ENCODE data around the gene LAMA3. TPM values are rescaled to one million over a fixed set of nuclear protein-coding genes. Genes with fewer than 3 reads are reported as not detected.

LAMA3 gene
- total and polyA plus RNA-seq, 4 donors: 0.26 to 3.9 (median 0.37) TPM

DNA sequence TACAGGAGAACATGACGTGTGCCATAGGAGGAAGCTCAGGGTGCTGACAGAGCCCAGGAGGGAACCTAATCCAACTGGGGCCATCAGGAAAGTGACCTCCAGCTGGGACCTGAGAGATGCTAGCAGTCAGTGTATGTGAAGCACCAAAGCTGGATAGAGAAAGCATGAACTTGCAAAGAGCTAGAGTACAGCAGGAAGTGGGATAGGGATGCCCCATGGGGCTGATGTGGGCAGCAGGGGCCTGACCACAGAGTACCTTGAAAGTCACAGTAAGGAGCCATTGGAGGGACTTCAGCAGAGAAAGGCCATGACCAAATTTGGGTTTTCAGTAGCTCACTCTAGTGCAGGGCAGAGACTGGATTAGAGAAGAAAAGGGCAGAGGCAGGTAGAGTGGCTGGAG lies 233.7 kb downstream of the LAMA3 start (continued):
- no peak for TF ChIP-seq JUND (IDR thresholded peaks at IDR 0.05)
- TF ChIP-seq, protein P1, sequence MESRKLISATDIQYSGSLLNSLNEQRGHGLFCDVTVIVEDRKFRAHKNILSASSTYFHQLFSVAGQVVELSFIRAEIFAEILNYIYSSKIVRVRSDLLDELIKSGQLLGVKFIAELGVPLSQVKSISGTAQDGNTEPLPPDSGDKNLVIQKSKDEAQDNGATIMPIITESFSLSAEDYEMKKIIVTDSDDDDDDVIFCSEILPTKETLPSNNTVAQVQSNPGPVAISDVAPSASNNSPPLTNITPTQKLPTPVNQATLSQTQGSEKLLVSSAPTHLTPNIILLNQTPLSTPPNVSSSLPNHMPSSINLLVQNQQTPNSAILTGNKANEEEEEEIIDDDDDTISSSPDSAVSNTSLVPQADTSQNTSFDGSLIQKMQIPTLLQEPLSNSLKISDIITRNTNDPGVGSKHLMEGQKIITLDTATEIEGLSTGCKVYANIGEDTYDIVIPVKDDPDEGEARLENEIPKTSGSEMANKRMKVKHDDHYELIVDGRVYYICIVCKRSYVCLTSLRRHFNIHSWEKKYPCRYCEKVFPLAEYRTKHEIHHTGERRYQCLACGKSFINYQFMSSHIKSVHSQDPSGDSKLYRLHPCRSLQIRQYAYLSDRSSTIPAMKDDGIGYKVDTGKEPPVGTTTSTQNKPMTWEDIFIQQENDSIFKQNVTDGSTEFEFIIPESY (IDR thresholded peaks at IDR 0.05): no peak
- no peak for TF ChIP-seq GABPA (IDR thresholded peaks at IDR 0.05 in 1 of 2, conservative IDR thresholded peaks at IDR 0.05 in 1 of 2)

DNA sequence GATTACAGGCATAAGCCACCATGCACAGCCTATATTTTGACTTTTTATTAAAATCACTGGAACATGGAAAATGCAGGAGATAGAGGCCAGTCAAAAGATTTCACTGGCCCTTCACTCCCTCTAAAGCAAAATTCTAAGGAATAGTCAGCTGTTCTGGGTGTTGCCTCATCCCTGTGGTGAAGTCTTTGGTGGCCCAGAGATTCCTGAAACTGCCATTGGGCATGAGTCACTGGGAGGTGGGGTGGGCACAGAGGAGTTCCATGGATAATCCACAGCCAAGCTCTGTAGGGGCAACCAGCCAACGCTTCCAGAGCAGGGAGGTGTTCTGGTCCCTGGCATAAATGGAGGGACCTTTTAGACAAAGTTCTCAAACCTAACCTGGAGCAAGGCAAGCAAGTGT lies 235.6 kb downstream of the LAMA3 start:
- no peaks in the 10 kb centered on the region for H3K9me3 ChIP-seq (ENCODE audit: control insufficient read depth in 4 of 4, low read length in 3 of 4)
- no peak overlapping the region for H3K4me3 ChIP-seq (ENCODE audit: low read depth in 1 of 3, low read length in 3 of 3)
- 98% methylated on average over 1 of the region's 1 CpG for WGBS
- peaks cover 0 to 4% (median 2%) of the 10 kb centered on the region in 4 donors for H3K4me1 ChIP-seq (ENCODE audit: control insufficient read depth in 4 of 4, insufficient read depth in 4 of 4, low read length in 3 of 4)
- TF ChIP-seq, protein P2, sequence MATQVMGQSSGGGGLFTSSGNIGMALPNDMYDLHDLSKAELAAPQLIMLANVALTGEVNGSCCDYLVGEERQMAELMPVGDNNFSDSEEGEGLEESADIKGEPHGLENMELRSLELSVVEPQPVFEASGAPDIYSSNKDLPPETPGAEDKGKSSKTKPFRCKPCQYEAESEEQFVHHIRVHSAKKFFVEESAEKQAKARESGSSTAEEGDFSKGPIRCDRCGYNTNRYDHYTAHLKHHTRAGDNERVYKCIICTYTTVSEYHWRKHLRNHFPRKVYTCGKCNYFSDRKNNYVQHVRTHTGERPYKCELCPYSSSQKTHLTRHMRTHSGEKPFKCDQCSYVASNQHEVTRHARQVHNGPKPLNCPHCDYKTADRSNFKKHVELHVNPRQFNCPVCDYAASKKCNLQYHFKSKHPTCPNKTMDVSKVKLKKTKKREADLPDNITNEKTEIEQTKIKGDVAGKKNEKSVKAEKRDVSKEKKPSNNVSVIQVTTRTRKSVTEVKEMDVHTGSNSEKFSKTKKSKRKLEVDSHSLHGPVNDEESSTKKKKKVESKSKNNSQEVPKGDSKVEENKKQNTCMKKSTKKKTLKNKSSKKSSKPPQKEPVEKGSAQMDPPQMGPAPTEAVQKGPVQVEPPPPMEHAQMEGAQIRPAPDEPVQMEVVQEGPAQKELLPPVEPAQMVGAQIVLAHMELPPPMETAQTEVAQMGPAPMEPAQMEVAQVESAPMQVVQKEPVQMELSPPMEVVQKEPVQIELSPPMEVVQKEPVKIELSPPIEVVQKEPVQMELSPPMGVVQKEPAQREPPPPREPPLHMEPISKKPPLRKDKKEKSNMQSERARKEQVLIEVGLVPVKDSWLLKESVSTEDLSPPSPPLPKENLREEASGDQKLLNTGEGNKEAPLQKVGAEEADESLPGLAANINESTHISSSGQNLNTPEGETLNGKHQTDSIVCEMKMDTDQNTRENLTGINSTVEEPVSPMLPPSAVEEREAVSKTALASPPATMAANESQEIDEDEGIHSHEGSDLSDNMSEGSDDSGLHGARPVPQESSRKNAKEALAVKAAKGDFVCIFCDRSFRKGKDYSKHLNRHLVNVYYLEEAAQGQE (IDR thresholded peaks at IDR 0.05): no peak
- TF ChIP-seq JUND (IDR thresholded peaks at IDR 0.05) (no peak), SP1 (IDR thresholded peaks at IDR 0.05) (no peak), TAF1 (conservative IDR thresholded peaks at IDR 0.05) (no peak), EGR1 (IDR thresholded peaks at IDR 0.05; ENCODE audit: low read depth in 2 of 2) (no peak), GABPA (IDR thresholded peaks at IDR 0.05 in 1 of 2, conservative IDR thresholded peaks at IDR 0.05 in 1 of 2) (no peak), HNF4A (conservative IDR thresholded peaks at IDR 0.05) (no peak), FOXA1 (IDR thresholded peaks at IDR 0.05) (no peak), FOXA2 (IDR thresholded peaks at IDR 0.05) (no peak), CTCF (IDR thresholded peaks at IDR 0.05; ENCODE audit: low read depth, low read length, missing input control) (no peak), RAD21 (IDR thresholded peaks at IDR 0.05) (no peak), HNF4G (IDR thresholded peaks at IDR 0.05) (no peak), YY1 (IDR thresholded peaks at IDR 0.05) (no peak), NR2F2 (IDR thresholded peaks at IDR 0.05) (no peak), MAX (IDR thresholded peaks at IDR 0.05) (no peak), RXRA (IDR thresholded peaks at IDR 0.05) (no peak)
- TF ChIP-seq, protein P3, sequence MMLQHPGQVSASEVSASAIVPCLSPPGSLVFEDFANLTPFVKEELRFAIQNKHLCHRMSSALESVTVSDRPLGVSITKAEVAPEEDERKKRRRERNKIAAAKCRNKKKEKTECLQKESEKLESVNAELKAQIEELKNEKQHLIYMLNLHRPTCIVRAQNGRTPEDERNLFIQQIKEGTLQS (IDR thresholded peaks at IDR 0.05): no peak
- TF ChIP-seq, protein P1 (IDR thresholded peaks at IDR 0.05): no peak
- DNase-seq (ENCODE audit: low spot score): no peak
- no peak overlapping the region for H3K9ac ChIP-seq (ENCODE audit: low read depth in 1 of 2, low read length in 2 of 2)
- no peaks in the 10 kb centered on the region for H3K36me3 ChIP-seq (ENCODE audit: control insufficient read depth in 4 of 4, insufficient read depth in 3 of 4, low read depth in 1 of 4, low read length in 3 of 4)
- no peaks in the 10 kb centered on the region for H3K27me3 ChIP-seq (ENCODE audit: control insufficient read depth in 4 of 4, insufficient read depth in 4 of 4, low read length in 3 of 4)
- H3K27ac ChIP-seq (ENCODE audit: low read depth in 1 of 2, low read length in 2 of 2): no peak overlapping the region
